Endothelial cell of umbilical vein (primary cell): ENCODE results near the gene RRP8. TPM values are rescaled to one million over a fixed set of nuclear protein-coding genes. Genes with fewer than 3 reads are reported as not detected.

Source experiments
- BruUV-seq: library from RNA; stranded (reverse); fragments of 400-500 nt; replicated peaks from 2 replicates; lab custom pipeline; 2021; lab: Mats Ljungman, UMichigan
- CTCF ChIA-PET: fragments of 300-600, 350-600 bp; sonication (Branson Sonifier 250); formaldehyde crosslinking; loops from one replicate; lab custom pipeline; 2021; ENCODE audit warnings: antibody characterized with exemption, inconsistent platforms; lab: Charles Lee
- POLR2A ChIA-PET: fragments of 300-600, 350-600 bp; sonication (Branson Sonifier 250); formaldehyde crosslinking; loops from one replicate; lab custom pipeline; 2021; ENCODE audit warnings: antibody characterized with exemption, inconsistent platforms; lab: Charles Lee
- DNase-seq: peaks from one replicate; pipeline ENCODE4 v3.0.0-alpha.2; 2011; ENCODE audit warnings: low read depth, low spot score
- FAIRE-seq: peaks from 2 replicates; lab custom pipeline; 2011; peaks lifted over from hg19 to GRCh38; lab: Jason Lieb, UNC
- H2AFZ ChIP-seq: 2 replicates; pipeline ENCODE4 v1.6.0; 2012; ENCODE audit warnings: low read depth, low read length, control low read depth, inconsistent platforms
- H3K27ac ChIP-seq: 2 replicates; pipeline ENCODE4 v1.5.1; 2011; ENCODE audit warnings: low read depth, mild to moderate bottlenecking, control low read depth, low read length, moderate library complexity; ENCODE audit not compliant: insufficient read depth
- H3K27me3 ChIP-seq, 2 experiments: 2 replicates each; pipeline versions ENCODE4 v1.6.0 to v1.6.1; 2011; ENCODE audit warnings: low read length in 2 of 2, mixed read lengths in 1 of 2; ENCODE audit not compliant: control insufficient read depth in 2 of 2, insufficient read depth in 2 of 2
- H3K36me3 ChIP-seq, 2 experiments: 2 replicates in 1 of 2; 3 replicates in 1 of 2; pipeline ENCODE4 v1.5.1; 2011; ENCODE audit warnings: low read length in 2 of 2, mild to moderate bottlenecking in 1 of 2, moderate library complexity in 1 of 2; ENCODE audit not compliant: control insufficient read depth in 2 of 2, insufficient read depth in 2 of 2; ENCODE audit errors: extremely low read depth in 1 of 2
- H3K4me1 ChIP-seq: 3 replicates; pipeline ENCODE4 v1.5.1; 2011; ENCODE audit warnings: mild to moderate bottlenecking, low read length; ENCODE audit not compliant: control insufficient read depth, insufficient read depth; ENCODE audit errors: extremely low read depth
- H3K4me2 ChIP-seq: 2 replicates; pipeline ENCODE4 v1.6.1; 2011; ENCODE audit warnings: low read length, control low read depth, mixed read lengths; ENCODE audit not compliant: insufficient read depth
- H3K4me3 ChIP-seq, 3 experiments: fragments of 200-600 bp in 1 of 3; sonication (generic), shearing (Covaris generic) in 1 of 3; replicated peaks in 1 of 3; 2 replicates each; pipeline ENCODE4 v1.5.1; 2011 to 2016; ENCODE audit warnings: control low read depth in 3 of 3, low read length in 3 of 3, mild to moderate bottlenecking in 2 of 3, inconsistent platforms in 1 of 3, low read depth in 1 of 3, moderate library complexity in 1 of 3; ENCODE audit not compliant: insufficient read depth in 1 of 3
- H3K79me2 ChIP-seq: 2 replicates; pipeline ENCODE4 v1.6.0; 2012; ENCODE audit warnings: low read length, inconsistent platforms; ENCODE audit not compliant: control insufficient read depth, insufficient read depth
- H3K9ac ChIP-seq: replicated peaks from 2 replicates; pipeline ENCODE3; 2011; ENCODE audit warnings: low read length, control low read depth; ENCODE audit not compliant: insufficient read depth; ENCODE audit errors: extremely low read depth
- H3K9me1 ChIP-seq: replicated peaks from 3 replicates; pipeline ENCODE4 v1.6.0; 2011; ENCODE audit warnings: mild to moderate bottlenecking, low read length; ENCODE audit not compliant: control insufficient read depth, insufficient read depth; ENCODE audit errors: extremely low read depth
- H3K9me3 ChIP-seq: replicated peaks from 2 replicates; pipeline ENCODE4 v1.5.1; 2012; ENCODE audit warnings: low read length, inconsistent platforms; ENCODE audit not compliant: control insufficient read depth, insufficient read depth
- H4K20me1 ChIP-seq: replicated peaks from 2 replicates; pipeline ENCODE3; 2011; ENCODE audit warnings: mild to moderate bottlenecking, low read length; ENCODE audit not compliant: control insufficient read depth, insufficient read depth; ENCODE audit errors: extremely low read depth
- EZH2 ChIP-seq: IDR thresholded peaks from 2 replicates; pipeline ENCODE4 v1.6.1; 2012; ENCODE audit warnings: borderline replicate concordance, low read depth, mild to moderate bottlenecking, moderate library complexity, low read length, inconsistent platforms; ENCODE audit not compliant: severe bottlenecking
- FOS ChIP-seq: IDR thresholded peaks from 2 replicates; pipeline ENCODE4 v1.6.1; 2011; ENCODE audit warnings: mild to moderate bottlenecking, low read length, moderate library complexity, borderline replicate concordance; ENCODE audit not compliant: insufficient read depth
- GATA2 ChIP-seq: IDR thresholded peaks from 2 replicates; pipeline ENCODE4 v1.7.0; 2011; ENCODE audit warnings: low read depth, mild to moderate bottlenecking, moderate library complexity, mixed read lengths, low read length; ENCODE audit not compliant: insufficient read length, insufficient read depth
- JUN ChIP-seq: IDR thresholded peaks from 2 replicates; pipeline ENCODE4 v1.6.1; 2011; ENCODE audit warnings: borderline replicate concordance, low read depth; ENCODE audit not compliant: insufficient read length, insufficient read depth
- MYC ChIP-seq: IDR thresholded peaks from one replicate; pipeline ENCODE4 v1.6.1; 2011; ENCODE audit warnings: mild to moderate bottlenecking, low read depth, low read length
- POLR2A ChIP-seq: IDR thresholded peaks from 2 replicates; pipeline ENCODE4 v1.6.1; 2012; ENCODE audit warnings: low read depth, mild to moderate bottlenecking, control low read depth, low read length
- POLR2AphosphoS5 ChIP-seq: IDR thresholded peaks from 2 replicates; pipeline ENCODE4 v1.6.1; 2012; ENCODE audit warnings: low read depth, mild to moderate bottlenecking, control low read depth, low read length, moderate library complexity; ENCODE audit not compliant: insufficient read depth
- dilution Hi-C: fragments of 300-500 bp; cut with MboI; formaldehyde crosslinking; loops from one replicate; pipeline ENCODE4 v1.15.0; 2019; ENCODE audit warnings: low sequenced_read_pairs; ENCODE audit not compliant: extremely low pct_ligation_motif_present
- intact Hi-C: fragments of 100-400 bp; cut with micrococcal nuclease; formaldehyde crosslinking; loops from one replicate; pipeline ENCODE4 v1.10.0; 2022
- polyA plus RNA-seq, 4 experiments: library from polyadenylated mRNA; depleted of rRNA in 3 of 4; stranded (reverse) in 3 of 4; unstranded in 1 of 4; fragments of >200 nt; gene quantifications; 2 replicates each; pipeline versions ENCODE4 v1.2.1 to v1.2.3, GENCODE V29; 2011 to 2012; ENCODE audit warnings: missing spikeins in 1 of 4
- total RNA-seq: library from RNA; stranded (reverse); gene quantifications from 2 replicates; pipeline ENCODE4 v1.2.3, GENCODE V29; 2021
- TF ChIP-seq, protein P1 (sequence below), 2 donors: IDR thresholded peaks; 1 replicate in 1 of 2; 2 replicates in 1 of 2; pipeline ENCODE4 v1.5.1; 2011; ENCODE audit warnings: low read length in 2 of 2, mild to moderate bottlenecking in 2 of 2, moderate library complexity in 2 of 2, control low read depth in 1 of 2, inconsistent platforms in 1 of 2, low read depth in 1 of 2; ENCODE audit not compliant: insufficient read depth in 1 of 2; ENCODE audit errors: extremely low read depth in 1 of 2
- TF ChIP-seq, protein P2 (sequence below): IDR thresholded peaks from 2 replicates; pipeline ENCODE4 v1.6.1; 2011; ENCODE audit not compliant: insufficient read depth, insufficient read length

RRP8 gene
- total and polyA plus RNA-seq, 2 donors (not counting 3 experiments of a cell fraction or from before 2014, with no cell fraction given) = 6.4 to 19.4 TPM

DNA sequence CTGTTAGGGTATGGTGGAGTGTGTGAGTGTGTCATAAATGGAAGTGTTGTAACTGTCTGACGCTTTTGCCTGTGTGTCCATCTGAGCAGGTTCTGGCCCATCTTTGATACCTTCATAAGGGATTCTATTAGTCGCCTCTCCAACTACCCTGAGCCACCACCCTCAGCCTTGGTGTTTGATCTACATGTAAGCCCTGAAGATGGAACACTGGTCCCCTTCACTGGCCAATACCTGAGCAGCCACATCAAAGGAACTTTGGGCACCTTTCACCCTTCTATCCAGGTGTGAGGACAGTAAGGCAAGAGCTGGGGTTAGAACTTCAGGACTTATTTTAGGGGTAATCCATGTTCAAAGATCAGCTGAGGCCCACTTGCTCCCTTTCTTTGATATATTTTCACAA lies 55.3 kb downstream of the RRP8 start:
- DNase-seq = no peak
- H3K27ac ChIP-seq = no peak overlapping the region
- H3K36me3 ChIP-seq = no peaks in the 10 kb centered on the region
- no peak overlapping the region for H2AFZ ChIP-seq
- TF ChIP-seq GATA2 = no peak
- TF ChIP-seq JUN = no peak
- TF ChIP-seq, protein P1, sequence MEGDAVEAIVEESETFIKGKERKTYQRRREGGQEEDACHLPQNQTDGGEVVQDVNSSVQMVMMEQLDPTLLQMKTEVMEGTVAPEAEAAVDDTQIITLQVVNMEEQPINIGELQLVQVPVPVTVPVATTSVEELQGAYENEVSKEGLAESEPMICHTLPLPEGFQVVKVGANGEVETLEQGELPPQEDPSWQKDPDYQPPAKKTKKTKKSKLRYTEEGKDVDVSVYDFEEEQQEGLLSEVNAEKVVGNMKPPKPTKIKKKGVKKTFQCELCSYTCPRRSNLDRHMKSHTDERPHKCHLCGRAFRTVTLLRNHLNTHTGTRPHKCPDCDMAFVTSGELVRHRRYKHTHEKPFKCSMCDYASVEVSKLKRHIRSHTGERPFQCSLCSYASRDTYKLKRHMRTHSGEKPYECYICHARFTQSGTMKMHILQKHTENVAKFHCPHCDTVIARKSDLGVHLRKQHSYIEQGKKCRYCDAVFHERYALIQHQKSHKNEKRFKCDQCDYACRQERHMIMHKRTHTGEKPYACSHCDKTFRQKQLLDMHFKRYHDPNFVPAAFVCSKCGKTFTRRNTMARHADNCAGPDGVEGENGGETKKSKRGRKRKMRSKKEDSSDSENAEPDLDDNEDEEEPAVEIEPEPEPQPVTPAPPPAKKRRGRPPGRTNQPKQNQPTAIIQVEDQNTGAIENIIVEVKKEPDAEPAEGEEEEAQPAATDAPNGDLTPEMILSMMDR (IDR thresholded peaks at IDR 0.05; ENCODE audit: extremely low read depth in 1 of 2, insufficient read depth in 1 of 2, low read depth in 1 of 2, low read length in 2 of 2) = no peak
- no peak for TF ChIP-seq EZH2
- TF ChIP-seq POLR2AphosphoS5 = no peak
- TF ChIP-seq FOS = no peak
- TF ChIP-seq MYC = no peak
- TF ChIP-seq POLR2A = no peak
- TF ChIP-seq, protein P2, sequence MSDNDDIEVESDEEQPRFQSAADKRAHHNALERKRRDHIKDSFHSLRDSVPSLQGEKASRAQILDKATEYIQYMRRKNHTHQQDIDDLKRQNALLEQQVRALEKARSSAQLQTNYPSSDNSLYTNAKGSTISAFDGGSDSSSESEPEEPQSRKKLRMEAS = no peak
- no peak for FAIRE-seq
- H3K4me2 ChIP-seq = no peak overlapping the region
- H3K79me2 ChIP-seq = no peaks in the 10 kb centered on the region
- intact Hi-C loops (no loop called here), dilution Hi-C loops (no loop called here)
- no peaks in the 10 kb centered on the region for H3K9me1 ChIP-seq
- H3K4me1 ChIP-seq = no peaks in the 10 kb centered on the region
- H4K20me1 ChIP-seq = no peaks in the 10 kb centered on the region
- ChIA-PET POLR2A (no interaction called here), CTCF (interaction anchor here (5.4 kb wide), 1 partner anchor 16 kb away, joined by 31 read pairs; no protein-coding TSS in a partner anchor)
- H3K4me3 ChIP-seq = no peak overlapping the region
- no TSS peak for BruUV-seq
- H3K9me3 ChIP-seq = no peaks in the 10 kb centered on the region
- H3K9ac ChIP-seq = no peak overlapping the region
- no peaks in the 10 kb centered on the region for H3K27me3 ChIP-seq
